ENCODE data around the gene NFKB1.

DNA sequence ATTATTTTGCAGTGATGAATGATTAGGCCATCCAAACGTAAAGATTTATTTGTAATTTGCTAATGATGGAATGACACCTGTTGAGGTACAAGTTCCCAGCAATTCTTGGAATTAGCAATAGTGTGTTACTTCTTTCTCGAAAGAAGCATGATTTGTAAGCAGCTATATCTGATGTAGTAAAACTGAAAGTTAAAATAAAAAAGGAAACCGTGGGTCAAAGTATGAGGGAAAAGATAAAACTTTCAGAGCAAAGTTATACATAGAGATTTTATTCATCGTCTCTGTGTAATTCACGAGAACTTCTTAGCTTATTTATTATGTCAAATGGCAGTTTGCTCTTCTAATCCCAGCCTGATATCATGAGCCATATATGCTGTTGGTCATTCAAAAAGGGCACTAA, 59.0 kb downstream of the NFKB1 start:
- TF ChIP-seq, protein P1, sequence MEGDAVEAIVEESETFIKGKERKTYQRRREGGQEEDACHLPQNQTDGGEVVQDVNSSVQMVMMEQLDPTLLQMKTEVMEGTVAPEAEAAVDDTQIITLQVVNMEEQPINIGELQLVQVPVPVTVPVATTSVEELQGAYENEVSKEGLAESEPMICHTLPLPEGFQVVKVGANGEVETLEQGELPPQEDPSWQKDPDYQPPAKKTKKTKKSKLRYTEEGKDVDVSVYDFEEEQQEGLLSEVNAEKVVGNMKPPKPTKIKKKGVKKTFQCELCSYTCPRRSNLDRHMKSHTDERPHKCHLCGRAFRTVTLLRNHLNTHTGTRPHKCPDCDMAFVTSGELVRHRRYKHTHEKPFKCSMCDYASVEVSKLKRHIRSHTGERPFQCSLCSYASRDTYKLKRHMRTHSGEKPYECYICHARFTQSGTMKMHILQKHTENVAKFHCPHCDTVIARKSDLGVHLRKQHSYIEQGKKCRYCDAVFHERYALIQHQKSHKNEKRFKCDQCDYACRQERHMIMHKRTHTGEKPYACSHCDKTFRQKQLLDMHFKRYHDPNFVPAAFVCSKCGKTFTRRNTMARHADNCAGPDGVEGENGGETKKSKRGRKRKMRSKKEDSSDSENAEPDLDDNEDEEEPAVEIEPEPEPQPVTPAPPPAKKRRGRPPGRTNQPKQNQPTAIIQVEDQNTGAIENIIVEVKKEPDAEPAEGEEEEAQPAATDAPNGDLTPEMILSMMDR (IDR thresholded peaks at IDR 0.05 in 2 of 3, conservative IDR thresholded peaks at IDR 0.05 in 1 of 3; ENCODE audit: insufficient read depth in 2 of 3, low read depth in 1 of 3, low read length in 3 of 3), result no peak
- TF ChIP-seq SRF (CRISPR knock-in tag; IDR thresholded peaks at IDR 0.05) (no peak), SP2 (IDR thresholded peaks at IDR 0.05; ENCODE audit: extremely low read depth, low read depth, low read length, poor library complexity, severe bottlenecking) (no peak), ZNF232 (CRISPR knock-in tag; IDR thresholded peaks at IDR 0.05) (no peak), CEBPB (tag; IDR thresholded peaks at IDR 0.05) (no peak), ZNF57 (CRISPR knock-in tag; IDR thresholded peaks at IDR 0.05) (no peak), SNRNP70 (optimal IDR thresholded peaks at IDR 0.05; ENCODE audit: low read depth, low read length) (no peak)
- TF ChIP-seq, protein P2, sequence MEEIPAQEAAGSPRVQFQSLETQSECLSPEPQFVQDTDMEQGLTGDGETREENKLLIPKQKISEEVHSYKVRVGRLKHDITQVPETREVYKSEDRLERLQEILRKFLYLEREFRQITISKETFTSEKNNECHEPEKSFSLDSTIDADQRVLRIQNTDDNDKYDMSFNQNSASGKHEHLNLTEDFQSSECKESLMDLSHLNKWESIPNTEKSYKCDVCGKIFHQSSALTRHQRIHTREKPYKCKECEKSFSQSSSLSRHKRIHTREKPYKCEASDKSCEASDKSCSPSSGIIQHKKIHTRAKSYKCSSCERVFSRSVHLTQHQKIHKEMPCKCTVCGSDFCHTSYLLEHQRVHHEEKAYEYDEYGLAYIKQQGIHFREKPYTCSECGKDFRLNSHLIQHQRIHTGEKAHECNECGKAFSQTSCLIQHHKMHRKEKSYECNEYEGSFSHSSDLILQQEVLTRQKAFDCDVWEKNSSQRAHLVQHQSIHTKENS (CRISPR knock-in tag; IDR thresholded peaks at IDR 0.05), result no peak

Measured in K562 (cell line).